Coronary artery (tissue), 2 donors: ENCODE results near the gene SEC16A.

ENCODE experiments used
- DNase-seq: peaks from one replicate; pipeline ENCODE4 v3.0.0-alpha.2; 2017; ENCODE audit warnings: low spot score
- H3K27ac ChIP-seq, 2 donors: fragments of 200-600 bp; sonication (generic); one replicate each; pipeline ENCODE4 v1.5.1; 2016 to 2019
- H3K4me3 ChIP-seq: fragments of 200-600 bp; sonication (generic); 2 replicates; pipeline ENCODE4 v1.5.1; 2016; ENCODE audit warnings: mild to moderate bottlenecking, moderate library complexity
- TF ChIP-seq, protein P1 (sequence below): fragments of 200-600 bp; sonication (generic); IDR thresholded peaks from one replicate; pipeline ENCODE4 v1.5.1; 2019; ENCODE audit warnings: antibody characterized with exemption

SEC16A gene, protein sequence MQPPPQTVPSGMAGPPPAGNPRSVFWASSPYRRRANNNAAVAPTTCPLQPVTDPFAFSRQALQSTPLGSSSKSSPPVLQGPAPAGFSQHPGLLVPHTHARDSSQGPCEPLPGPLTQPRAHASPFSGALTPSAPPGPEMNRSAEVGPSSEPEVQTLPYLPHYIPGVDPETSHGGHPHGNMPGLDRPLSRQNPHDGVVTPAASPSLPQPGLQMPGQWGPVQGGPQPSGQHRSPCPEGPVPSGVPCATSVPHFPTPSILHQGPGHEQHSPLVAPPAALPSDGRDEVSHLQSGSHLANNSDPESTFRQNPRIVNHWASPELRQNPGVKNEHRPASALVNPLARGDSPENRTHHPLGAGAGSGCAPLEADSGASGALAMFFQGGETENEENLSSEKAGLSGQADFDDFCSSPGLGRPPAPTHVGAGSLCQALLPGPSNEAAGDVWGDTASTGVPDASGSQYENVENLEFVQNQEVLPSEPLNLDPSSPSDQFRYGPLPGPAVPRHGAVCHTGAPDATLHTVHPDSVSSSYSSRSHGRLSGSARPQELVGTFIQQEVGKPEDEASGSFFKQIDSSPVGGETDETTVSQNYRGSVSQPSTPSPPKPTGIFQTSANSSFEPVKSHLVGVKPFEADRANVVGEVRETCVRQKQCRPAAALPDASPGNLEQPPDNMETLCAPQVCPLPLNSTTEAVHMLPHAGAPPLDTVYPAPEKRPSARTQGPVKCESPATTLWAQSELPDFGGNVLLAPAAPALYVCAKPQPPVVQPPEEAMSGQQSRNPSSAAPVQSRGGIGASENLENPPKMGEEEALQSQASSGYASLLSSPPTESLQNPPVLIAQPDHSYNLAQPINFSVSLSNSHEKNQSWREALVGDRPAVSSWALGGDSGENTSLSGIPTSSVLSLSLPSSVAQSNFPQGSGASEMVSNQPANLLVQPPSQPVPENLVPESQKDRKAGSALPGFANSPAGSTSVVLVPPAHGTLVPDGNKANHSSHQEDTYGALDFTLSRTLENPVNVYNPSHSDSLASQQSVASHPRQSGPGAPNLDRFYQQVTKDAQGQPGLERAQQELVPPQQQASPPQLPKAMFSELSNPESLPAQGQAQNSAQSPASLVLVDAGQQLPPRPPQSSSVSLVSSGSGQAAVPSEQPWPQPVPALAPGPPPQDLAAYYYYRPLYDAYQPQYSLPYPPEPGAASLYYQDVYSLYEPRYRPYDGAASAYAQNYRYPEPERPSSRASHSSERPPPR (N-terminal part only)

DNA sequence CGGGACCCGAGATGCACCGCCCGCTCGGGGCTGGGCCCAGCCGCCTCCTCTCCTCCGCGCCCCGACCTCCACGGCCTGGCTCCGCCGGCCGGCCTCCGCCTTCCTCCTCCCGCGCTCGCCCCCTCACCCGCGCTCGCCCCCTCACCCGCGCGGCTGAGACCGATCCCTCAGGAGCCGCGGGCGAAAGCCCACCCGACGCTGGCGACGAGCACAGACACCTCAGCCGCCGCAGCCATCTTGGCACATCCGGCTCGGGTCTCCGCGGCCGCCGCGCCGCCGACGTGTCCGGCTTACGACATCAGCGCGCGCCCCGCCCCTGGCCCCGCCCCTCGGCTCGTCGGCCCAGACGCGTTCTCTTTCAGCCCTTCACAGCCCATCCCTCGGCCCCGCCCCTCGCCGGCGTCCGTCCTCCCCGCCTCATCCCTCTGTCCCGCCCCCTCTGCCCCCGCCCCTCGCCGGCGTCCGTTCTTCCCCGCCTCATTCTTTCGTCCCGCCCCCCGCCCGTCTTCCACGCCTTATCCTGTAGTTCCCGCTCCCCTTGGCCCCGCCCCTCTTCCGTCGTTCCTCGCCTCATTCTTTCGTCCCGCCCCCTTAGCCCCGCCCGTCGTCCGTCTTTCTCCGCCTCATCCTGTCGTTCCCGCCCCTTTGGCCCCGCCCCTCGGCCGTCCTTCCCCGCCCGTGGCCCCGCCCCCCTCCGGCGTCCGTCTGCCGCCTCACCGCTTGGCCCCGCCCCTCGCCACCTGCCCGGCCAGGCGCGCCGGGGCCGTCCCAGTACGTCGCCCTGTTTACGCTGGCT is at the start of gene SEC16A:
SEC16A (minus strand) TSS at position 248 of the 796 bp plus-strand sequence. CDS start 5,425 bp downstream, outside the sequence.
- peak; percentile 99 for DNase-seq
- TF ChIP-seq, protein P1, sequence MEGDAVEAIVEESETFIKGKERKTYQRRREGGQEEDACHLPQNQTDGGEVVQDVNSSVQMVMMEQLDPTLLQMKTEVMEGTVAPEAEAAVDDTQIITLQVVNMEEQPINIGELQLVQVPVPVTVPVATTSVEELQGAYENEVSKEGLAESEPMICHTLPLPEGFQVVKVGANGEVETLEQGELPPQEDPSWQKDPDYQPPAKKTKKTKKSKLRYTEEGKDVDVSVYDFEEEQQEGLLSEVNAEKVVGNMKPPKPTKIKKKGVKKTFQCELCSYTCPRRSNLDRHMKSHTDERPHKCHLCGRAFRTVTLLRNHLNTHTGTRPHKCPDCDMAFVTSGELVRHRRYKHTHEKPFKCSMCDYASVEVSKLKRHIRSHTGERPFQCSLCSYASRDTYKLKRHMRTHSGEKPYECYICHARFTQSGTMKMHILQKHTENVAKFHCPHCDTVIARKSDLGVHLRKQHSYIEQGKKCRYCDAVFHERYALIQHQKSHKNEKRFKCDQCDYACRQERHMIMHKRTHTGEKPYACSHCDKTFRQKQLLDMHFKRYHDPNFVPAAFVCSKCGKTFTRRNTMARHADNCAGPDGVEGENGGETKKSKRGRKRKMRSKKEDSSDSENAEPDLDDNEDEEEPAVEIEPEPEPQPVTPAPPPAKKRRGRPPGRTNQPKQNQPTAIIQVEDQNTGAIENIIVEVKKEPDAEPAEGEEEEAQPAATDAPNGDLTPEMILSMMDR, result no peak
- Histone ChIP-seq H3K27ac (peak within 1 kb of the TSS; percentile 96 to 99), H3K4me3 (peak within 1 kb of the TSS; percentile 95)

DNA sequence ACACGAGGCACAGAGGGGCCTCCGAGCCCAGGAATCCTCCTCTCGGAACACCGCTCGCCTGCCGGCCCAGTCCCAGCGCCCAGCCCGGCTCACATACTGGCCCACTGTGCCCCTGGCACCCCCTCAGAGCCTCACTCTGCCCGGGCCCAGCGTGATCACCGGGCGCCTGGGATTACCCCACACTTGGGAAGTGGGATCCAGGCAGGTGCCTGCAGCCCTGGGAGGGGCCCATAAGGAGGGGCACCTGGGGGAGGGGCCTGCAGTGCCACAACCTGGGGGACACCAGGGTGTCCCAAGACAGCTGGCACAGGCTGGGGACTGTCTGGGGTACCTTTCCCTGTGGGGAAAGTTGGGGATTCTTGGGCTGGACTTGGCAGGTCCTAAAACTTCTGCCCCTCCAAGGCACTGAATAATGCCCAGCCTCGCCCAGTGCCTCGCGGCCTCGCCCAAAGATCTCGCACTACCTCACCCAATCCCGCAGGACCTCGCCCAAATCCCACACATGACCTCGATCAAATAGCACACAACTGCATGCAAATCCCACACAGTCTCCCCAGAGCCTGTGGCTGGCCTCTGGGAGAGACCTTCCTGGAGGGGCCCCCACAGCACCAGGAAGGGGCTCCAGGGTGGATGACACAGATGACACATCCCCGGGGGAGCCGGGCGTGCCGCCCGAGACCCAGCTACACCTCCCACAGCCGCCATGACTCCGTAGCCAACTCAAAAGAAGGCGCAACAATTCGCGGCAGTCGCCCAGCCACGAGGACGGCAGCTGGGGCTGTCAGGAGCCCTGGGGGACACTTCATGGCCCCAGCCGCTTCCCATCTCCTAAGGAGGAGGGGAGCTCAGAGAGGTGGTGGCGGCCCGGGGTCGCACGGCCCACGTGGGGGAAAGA is 49.3 kb upstream of the SEC16A start:
- DNase-seq, result no peak
- TF ChIP-seq, protein P1, result no peak
- H3K4me3 ChIP-seq, result peak overlapping the region; percentile 22
- peak overlapping the region in 1 of 2 donors; percentile 49 for H3K27ac ChIP-seq

DNA sequence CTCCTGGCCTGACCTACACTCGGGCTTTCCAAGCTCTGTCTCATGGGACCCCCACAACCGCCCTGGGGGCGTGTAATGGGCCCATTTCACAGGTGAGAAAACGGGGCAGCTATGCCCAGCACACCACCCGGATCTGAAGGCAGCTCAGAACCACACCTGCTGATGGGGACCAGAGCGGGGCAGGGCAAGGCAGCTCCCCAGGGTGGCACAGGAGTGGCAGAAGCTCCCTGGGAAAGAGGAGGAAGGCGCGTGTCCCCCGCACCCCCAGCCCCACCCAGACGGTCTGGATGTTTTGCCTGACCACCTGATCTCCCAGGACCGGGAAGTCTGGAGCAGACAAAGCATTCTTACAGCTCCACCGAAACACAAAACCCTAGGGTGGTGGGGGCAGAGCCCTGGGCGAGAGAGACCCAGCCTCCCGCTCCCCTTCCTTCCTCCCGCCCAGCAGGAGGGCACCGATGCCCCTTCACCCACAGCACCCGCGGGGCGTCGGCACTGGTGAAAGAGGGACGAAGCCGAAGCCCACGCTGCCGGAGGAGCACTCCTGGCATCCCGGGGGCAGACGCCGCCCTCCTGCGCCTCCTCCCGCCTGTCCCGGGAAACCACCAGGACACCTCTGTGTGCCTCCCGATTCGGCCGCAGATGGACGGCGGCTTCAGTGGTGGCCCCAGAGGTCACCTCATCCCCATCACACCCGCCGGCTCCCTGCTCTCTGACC is 48.5 kb upstream of the SEC16A start:
- TF ChIP-seq, protein P1, result no peak

DNA sequence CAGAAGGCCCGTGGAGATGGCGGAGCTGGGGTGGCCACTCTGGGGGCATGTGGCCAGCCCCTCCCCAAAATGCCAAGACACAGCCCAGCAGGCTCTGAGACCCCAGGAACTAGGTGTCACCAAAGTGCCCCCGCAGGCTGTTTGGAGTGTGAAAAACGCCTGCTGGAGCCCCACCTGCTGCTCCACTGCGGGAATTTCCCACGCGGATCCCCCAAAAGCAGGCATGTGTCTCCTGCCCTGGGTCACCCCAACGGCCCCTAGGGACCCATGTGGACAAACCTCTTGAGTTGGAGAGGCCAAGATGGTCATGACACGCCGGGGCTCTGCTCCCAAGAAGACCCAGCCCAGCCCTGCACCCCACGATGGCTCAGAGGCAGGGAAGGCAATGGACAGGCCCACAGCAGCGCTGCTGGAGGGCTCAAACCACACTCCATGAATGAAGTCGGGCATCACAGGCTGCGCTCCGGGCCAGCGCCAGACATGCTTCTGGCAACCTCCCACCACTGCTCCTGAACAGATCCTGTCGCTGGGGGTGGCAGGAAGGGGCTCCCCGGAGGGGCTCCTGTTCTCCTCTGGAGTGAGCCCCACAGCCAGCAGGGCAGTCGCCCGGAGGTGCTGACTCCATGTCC is 47.7 kb upstream of the SEC16A start:
- H3K4me3 ChIP-seq, result no peak overlapping the region
- TF ChIP-seq, protein P1, result no peak
- DNase-seq, result no peak
- H3K27ac ChIP-seq, result peak overlapping the region in 1 of 2 donors; percentile 49

More for the DNA sequence above, 48.5 kb upstream of the SEC16A start:
- H3K27ac ChIP-seq, result peak overlapping the region in 1 of 2 donors; percentile 49
- peak overlapping the region; percentile 22 for H3K4me3 ChIP-seq
- no peak for DNase-seq
